Measurements from ENCODE around the gene RTKN2.

Gene RTKN2

GRCh38 chr10:62277971-62278370 is 9.3 kb upstream of the RTKN2 start:
- DNase-seq (ENCODE audit: low spot score), result no peak
- in situ Hi-C loops (cut with MboI; ENCODE audit: low sequenced_read_pairs, unreplicated experiment), result no loop called here

GRCh38 chr10:62270020-62270419 is 1.4 kb upstream of the RTKN2 start:
- in situ Hi-C loops (cut with MboI; ENCODE audit: low sequenced_read_pairs, unreplicated experiment), result no loop called here
- DNase-seq (ENCODE audit: low spot score), result no peak
- no peak for TF ChIP-seq CTCF (IDR thresholded peaks at IDR 0.05; ENCODE audit: borderline replicate concordance, control extremely low read depth, extremely low read depth, insufficient read depth, missing control alignments)

More at GRCh38 chr10:62277971-62278370, 9.3 kb upstream of the RTKN2 start:
- no peak for TF ChIP-seq CTCF (IDR thresholded peaks at IDR 0.05; ENCODE audit: borderline replicate concordance, control extremely low read depth, extremely low read depth, insufficient read depth, missing control alignments)

GRCh38 chr10:62268027-62268398 is 631 bp downstream of the RTKN2 start:
- DNase-seq (ENCODE audit: low spot score), result peak; percentile 18
- TF ChIP-seq CTCF (IDR thresholded peaks at IDR 0.05; ENCODE audit: borderline replicate concordance, control extremely low read depth, extremely low read depth, insufficient read depth, missing control alignments), result no peak
- in situ Hi-C loops (cut with MboI; ENCODE audit: low sequenced_read_pairs, unreplicated experiment), result no loop called here

- DNase-seq (ENCODE audit: low spot score), result no peak
- in situ Hi-C loops (cut with MboI; ENCODE audit: low sequenced_read_pairs, unreplicated experiment), result no loop called here
- no peak for TF ChIP-seq CTCF (IDR thresholded peaks at IDR 0.05; ENCODE audit: borderline replicate concordance, control extremely low read depth, extremely low read depth, insufficient read depth, missing control alignments)
These were observed 2.0 kb downstream of the RTKN2 start for GRCh38 chr10:62266611-62267010.

GRCh38 chr10:62266147-62266546 is 2.5 kb downstream of the RTKN2 start:
- no peak for DNase-seq (ENCODE audit: low spot score)
- no peak for TF ChIP-seq CTCF (IDR thresholded peaks at IDR 0.05; ENCODE audit: borderline replicate concordance, control extremely low read depth, extremely low read depth, insufficient read depth, missing control alignments)
- in situ Hi-C loops (cut with MboI; ENCODE audit: low sequenced_read_pairs, unreplicated experiment), result no loop called here

- in situ Hi-C loops (cut with MboI; ENCODE audit: low sequenced_read_pairs, unreplicated experiment), result no loop called here
- peak; percentile 36 for TF ChIP-seq CTCF (IDR thresholded peaks at IDR 0.05; ENCODE audit: borderline replicate concordance, control extremely low read depth, extremely low read depth, insufficient read depth, missing control alignments)
- peak; percentile 33 for DNase-seq (ENCODE audit: low spot score)
These were observed 3.8 kb downstream of the RTKN2 start for GRCh38 chr10:62264702-62265436.
